Measurements from ENCODE around the gene SLC44A1. TPM values are rescaled to one million over a fixed set of nuclear protein-coding genes. Genes with fewer than 3 reads are reported as not detected.

Gene SLC44A1
- total and polyA plus RNA-seq, 10 of the 15 experiments (the other 5 are each of a cell fraction or from before 2014, with no cell fraction given): 2.4 to 21.2 (median 12.4) TPM

GRCh38 chr9:105449081-105449480 is 204.6 kb downstream of the SLC44A1 start:
- POLR2A ChIA-PET: interaction anchor here (1.8 kb wide), 1 partner anchor 28 kb away, joined by 7 read pairs; no protein-coding TSS in a partner anchor
- CTCF ChIA-PET: interaction anchor here (0.5 to 2.8 kb wide), 14 partner anchors 11 to 300 kb away, joined by 3 to 8 read pairs (median 3); no protein-coding TSS in a partner anchor
- Histone ChIP-seq H3K9ac (ENCODE audit: control insufficient read depth, insufficient read depth, low read length) (no peak overlapping the region; the same call in 1 of the 2 replicates), H3K79me2 (ENCODE audit: control insufficient read depth, insufficient read depth, low read length) (peaks cover 26% of the 10 kb centered on the region), H3K4me3 (peak overlapping the region; percentile 83; the same call in 1 of the 2 replicates), H3K36me3 (ENCODE audit: control insufficient read depth in 2 of 2, insufficient read depth in 2 of 2, low read length in 1 of 2) (no peaks in the 10 kb centered on the region), H3K4me2 (ENCODE audit: control insufficient read depth, insufficient read depth) (peak overlapping the region; percentile 89), H2AFZ (ENCODE audit: control insufficient read depth, low read depth, low read length) (no peak overlapping the region; the same call in 1 of the 2 replicates), H3K9me3 (replicated peaks; ENCODE audit: control insufficient read depth, insufficient read depth, low read length) (no peaks in the 10 kb centered on the region; the same call in 2 of the 3 replicates), H4K20me1 (ENCODE audit: control insufficient read depth, insufficient read depth) (no peaks in the 10 kb centered on the region), H3K27ac (ENCODE audit: control insufficient read depth, insufficient read depth) (no peak overlapping the region), H3K27me3 (replicated peaks in 1 of 2; ENCODE audit: control insufficient read depth in 2 of 2, insufficient read depth in 2 of 2, low read length in 1 of 2) (no peaks in the 10 kb centered on the region), H3K4me1 (ENCODE audit: control insufficient read depth, insufficient read depth, low read length) (no peaks in the 10 kb centered on the region)
- intact Hi-C loops (cut with micrococcal nuclease; ENCODE audit: unreplicated experiment) (loop anchor here (2.0 to 10.0 kb wide), 3 partner anchors 52 to 246 kb away; partner anchors contain the start of genes FKTN and TMEM38B), in situ Hi-C loops (cut with MboI) (no loop called here)
- WGBS (ENCODE audit: insufficient coverage, insufficient replicate concordance, low lambda C conversion rate, missing lambda C conversion rate): 2% methylated on average over 2 of the region's 2 CpGs
- SMC1A ChIA-PET (ENCODE audit: uncharacterized antibody, unreplicated experiment): interaction anchor here (0.7 to 2.0 kb wide), 16 partner anchors 11 to 266 kb away, joined by 3 to 13 read pairs (median 4); no protein-coding TSS in a partner anchor
- ATAC-seq: no peak
- TSS peak; percentile 69 for BruUV-seq (replicated peaks)
- no peak for DNase-seq (ENCODE audit: low read depth, low spot score)
- no peak for FAIRE-seq
- RAD21 ChIA-PET (ENCODE audit: unreplicated experiment): interaction anchor here (0.6 to 2.6 kb wide), 19 partner anchors 12 to 586 kb away, joined by 3 to 10 read pairs (median 5); partner anchors contain the start of genes FKTN and TMEM38B
- no peak for TF ChIP-seq ZBTB40 (IDR thresholded peaks at IDR 0.05; ENCODE audit: borderline replicate concordance)
- no peak for TF ChIP-seq SMAD5 (IDR thresholded peaks at IDR 0.05; ENCODE audit: low read depth)
- TF ChIP-seq NFYB (IDR thresholded peaks at IDR 0.05; ENCODE audit: insufficient read depth, low read depth, low read length): no peak
- TF ChIP-seq IRF5 (IDR thresholded peaks at IDR 0.05; ENCODE audit: borderline replicate concordance): no peak
- no peak for TF ChIP-seq JUNB (IDR thresholded peaks at IDR 0.05)

Data from GM12878 (cell line).